Omental fat pad (tissue), 4 donors: ENCODE data around the gene DPP8. TPM values are rescaled to one million over a fixed set of nuclear protein-coding genes. Genes with fewer than 3 reads are reported as not detected.

ENCODE experiments used
- ATAC-seq: fragments of 150-250 bp; one replicate; pipeline ENCODE4 v1.9.1; 2016; ENCODE audit warnings: mild to moderate bottlenecking, moderate library complexity; ENCODE audit not compliant: low FRiP score
- DNase-seq: peaks from one replicate; pipeline ENCODE4 v3.0.0-alpha.2; 2019; ENCODE audit warnings: low spot score
- CTCF ChIP-seq, 3 donors: fragments of 450-650 bp; IDR thresholded peaks; one replicate each; pipeline ENCODE4 v1.5.1; 2016 to 2017; ENCODE audit warnings: antibody characterized with exemption in 3 of 3, mild to moderate bottlenecking in 3 of 3, moderate library complexity in 2 of 3
- total RNA-seq, 4 donors: library from RNA; depleted of rRNA; stranded (reverse); fragments of >200 nt; gene quantifications; one replicate each; pipeline ENCODE4 v1.1.0, GENCODE V29; 2016

DPP8 gene
- total RNA-seq, 4 donors from 2014 or later = 25.1 to 53.3 (median 29.6) TPM

- TF ChIP-seq CTCF (IDR thresholded peaks at IDR 0.05) = no peak
- no peak for ATAC-seq
- DNase-seq = no peak
Measured at GRCh38 chr15:65431731-65432130, 85.8 kb downstream of the DPP8 start.

- no peak for TF ChIP-seq CTCF (IDR thresholded peaks at IDR 0.05)
- DNase-seq (no peak), ATAC-seq (no peak)
Measured at GRCh38 chr15:65426216-65426853, 91.2 kb downstream of the DPP8 start.

GRCh38 chr15:65424683-65425082 is 92.8 kb downstream of the DPP8 start:
- ATAC-seq (no peak), DNase-seq (no peak)

GRCh38 chr15:65423976-65424679 is 93.4 kb downstream of the DPP8 start:
- no peak for TF ChIP-seq CTCF (IDR thresholded peaks at IDR 0.05)
- DNase-seq (no peak), ATAC-seq (no peak)

More at GRCh38 chr15:65424683-65425082, 92.8 kb downstream of the DPP8 start:
- TF ChIP-seq CTCF (IDR thresholded peaks at IDR 0.05) = no peak

- ATAC-seq (no peak), DNase-seq (no peak)
- TF ChIP-seq CTCF (IDR thresholded peaks at IDR 0.05) = no peak
Measured at GRCh38 chr15:65423150-65423975, 94.1 kb downstream of the DPP8 start.

GRCh38 chr15:65421360-65422215 is 95.9 kb downstream of the DPP8 start:
- no peak for TF ChIP-seq CTCF (IDR thresholded peaks at IDR 0.05)
- DNase-seq (no peak), ATAC-seq (peak; percentile 24)
